ENCODE results near the gene SERPINB1.

SERPINB1 gene

DNA sequence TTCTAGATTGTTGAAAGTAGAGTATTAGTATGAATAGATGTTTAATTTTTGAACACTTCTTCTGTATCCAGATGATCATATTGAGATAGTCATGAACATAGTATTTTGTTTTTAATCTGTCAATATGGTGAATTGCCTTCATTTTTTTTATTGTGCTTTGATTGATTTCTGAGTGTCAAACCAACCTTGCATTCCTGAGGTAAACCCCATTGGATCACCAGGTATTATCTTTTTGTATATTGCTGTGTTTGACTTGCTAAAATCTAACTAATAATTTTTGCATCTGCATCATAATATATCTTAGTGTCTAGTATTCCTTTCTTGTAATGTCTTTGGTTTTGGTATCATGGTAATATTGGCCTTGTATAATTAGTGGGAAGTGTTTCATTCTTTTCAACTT lies 25.5 kb downstream of the SERPINB1 start:
- TF ChIP-seq, protein P1, sequence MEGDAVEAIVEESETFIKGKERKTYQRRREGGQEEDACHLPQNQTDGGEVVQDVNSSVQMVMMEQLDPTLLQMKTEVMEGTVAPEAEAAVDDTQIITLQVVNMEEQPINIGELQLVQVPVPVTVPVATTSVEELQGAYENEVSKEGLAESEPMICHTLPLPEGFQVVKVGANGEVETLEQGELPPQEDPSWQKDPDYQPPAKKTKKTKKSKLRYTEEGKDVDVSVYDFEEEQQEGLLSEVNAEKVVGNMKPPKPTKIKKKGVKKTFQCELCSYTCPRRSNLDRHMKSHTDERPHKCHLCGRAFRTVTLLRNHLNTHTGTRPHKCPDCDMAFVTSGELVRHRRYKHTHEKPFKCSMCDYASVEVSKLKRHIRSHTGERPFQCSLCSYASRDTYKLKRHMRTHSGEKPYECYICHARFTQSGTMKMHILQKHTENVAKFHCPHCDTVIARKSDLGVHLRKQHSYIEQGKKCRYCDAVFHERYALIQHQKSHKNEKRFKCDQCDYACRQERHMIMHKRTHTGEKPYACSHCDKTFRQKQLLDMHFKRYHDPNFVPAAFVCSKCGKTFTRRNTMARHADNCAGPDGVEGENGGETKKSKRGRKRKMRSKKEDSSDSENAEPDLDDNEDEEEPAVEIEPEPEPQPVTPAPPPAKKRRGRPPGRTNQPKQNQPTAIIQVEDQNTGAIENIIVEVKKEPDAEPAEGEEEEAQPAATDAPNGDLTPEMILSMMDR (IDR thresholded peaks at IDR 0.05; ENCODE audit: low read length, missing control alignments): no peak
- no peak for DNase-seq (ENCODE audit: low read depth)
- H3K4me3 ChIP-seq (replicated peaks; ENCODE audit: low read depth, low read length): no peak overlapping the region

DNA sequence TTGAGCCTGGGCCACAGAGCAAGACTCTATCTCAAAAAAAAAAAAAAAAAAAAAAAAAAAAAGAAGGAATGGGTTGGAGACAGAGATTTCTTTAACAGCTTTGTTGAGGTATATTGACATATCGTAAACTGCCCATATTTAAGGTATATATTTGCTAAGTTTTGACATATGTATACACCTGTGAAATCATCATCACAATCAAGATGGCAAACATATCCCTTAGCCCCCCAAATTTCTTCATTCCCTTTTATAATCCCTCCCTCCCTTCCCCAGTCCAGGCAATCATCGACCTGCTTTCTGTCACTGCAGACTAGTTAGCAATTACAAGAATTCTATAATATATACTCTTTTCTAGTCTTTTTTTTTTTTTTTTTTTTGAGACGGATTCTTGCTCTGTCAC lies 29.0 kb downstream of the SERPINB1 start:
- DNase-seq (ENCODE audit: low read depth): no peak
- no peak overlapping the region for H3K4me3 ChIP-seq (replicated peaks; ENCODE audit: low read depth, low read length)
- TF ChIP-seq, protein P1 (IDR thresholded peaks at IDR 0.05; ENCODE audit: low read length, missing control alignments): no peak

DNA sequence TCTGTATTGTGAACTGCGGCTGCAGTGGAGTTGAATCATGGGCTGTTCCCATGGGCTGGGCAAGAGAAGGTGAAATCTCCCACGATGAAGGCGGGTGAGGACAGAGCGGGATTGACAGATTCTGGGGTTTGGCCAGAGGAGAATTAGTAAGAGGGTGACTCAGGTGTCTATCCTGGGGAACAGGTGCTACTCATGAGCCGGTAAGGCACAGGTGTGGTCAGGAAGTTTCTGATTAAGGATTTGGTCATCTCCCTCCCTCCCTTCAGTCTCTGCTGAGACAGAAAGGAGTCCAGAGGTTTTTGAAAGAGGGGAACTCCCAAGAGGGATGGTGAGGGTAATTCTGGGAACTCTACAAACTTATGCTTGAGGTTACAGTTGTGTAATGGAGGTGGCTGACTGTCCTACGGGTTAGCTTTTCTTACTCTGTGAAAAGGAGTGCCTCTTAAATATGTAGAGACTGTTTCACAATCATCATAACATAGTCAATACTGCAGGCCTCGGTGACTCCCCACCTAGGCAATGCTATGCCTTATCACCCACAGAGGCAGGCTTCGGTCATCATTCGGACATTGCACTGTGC lies 31.5 kb downstream of the SERPINB1 start:
- DNase-seq (ENCODE audit: low read depth): peak; percentile 33
- TF ChIP-seq, protein P1 (IDR thresholded peaks at IDR 0.05; ENCODE audit: low read length, missing control alignments): no peak
- H3K4me3 ChIP-seq (replicated peaks; ENCODE audit: low read depth, low read length): no peak overlapping the region

- TF ChIP-seq, protein P1 (IDR thresholded peaks at IDR 0.05; ENCODE audit: low read length, missing control alignments): no peak
- H3K4me3 ChIP-seq (replicated peaks; ENCODE audit: low read depth, low read length): no peak overlapping the region
- no peak for DNase-seq (ENCODE audit: low read depth)
These were observed 32.6 kb downstream of the SERPINB1 start for GRCh38 chr6:2809015-2809414.

GRCh38 chr6:2807342-2808090 lies 34.1 kb downstream of the SERPINB1 start:
- H3K4me3 ChIP-seq (replicated peaks; ENCODE audit: low read depth, low read length): no peak overlapping the region
- TF ChIP-seq, protein P1 (IDR thresholded peaks at IDR 0.05; ENCODE audit: low read length, missing control alignments): no peak
- DNase-seq (ENCODE audit: low read depth): peak; percentile 61

DNA sequence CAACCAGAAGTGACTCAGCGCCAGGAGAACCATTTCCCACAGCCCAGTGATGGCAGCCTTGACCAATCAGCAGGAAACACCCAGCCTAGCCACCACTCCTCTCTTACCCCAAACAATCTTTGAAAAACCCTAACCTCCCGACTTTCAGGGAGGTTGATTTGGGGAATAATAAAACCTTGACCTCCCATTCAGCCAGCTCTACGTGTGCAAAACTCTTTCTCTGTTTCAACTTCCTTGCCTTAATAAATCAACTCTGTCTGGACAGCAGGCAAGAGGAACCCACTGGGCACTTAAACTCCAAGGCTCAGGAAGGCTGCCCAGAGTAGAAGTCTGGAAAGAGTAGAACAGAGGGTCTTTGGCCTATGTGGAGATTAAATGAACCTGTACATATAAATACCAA lies 35.0 kb downstream of the SERPINB1 start:
- DNase-seq (ENCODE audit: low read depth): no peak
- TF ChIP-seq, protein P1 (IDR thresholded peaks at IDR 0.05; ENCODE audit: low read length, missing control alignments): no peak
- H3K4me3 ChIP-seq (replicated peaks; ENCODE audit: low read depth, low read length): no peak overlapping the region

GRCh38 chr6:2805031-2805430 lies 36.6 kb downstream of the SERPINB1 start:
- H3K4me3 ChIP-seq (replicated peaks; ENCODE audit: low read depth, low read length): no peak overlapping the region
- no peak for DNase-seq (ENCODE audit: low read depth)
- TF ChIP-seq, protein P1 (IDR thresholded peaks at IDR 0.05; ENCODE audit: low read length, missing control alignments): no peak
